ENCODE results near the gene FOXA2. TPM values are rescaled to one million over a fixed set of nuclear protein-coding genes. Genes with fewer than 3 reads are reported as not detected.

Gene FOXA2
- total RNA-seq, 4 donors from 2014 or later: 1.5 to 15.5 (median 4.7) TPM

DNA sequence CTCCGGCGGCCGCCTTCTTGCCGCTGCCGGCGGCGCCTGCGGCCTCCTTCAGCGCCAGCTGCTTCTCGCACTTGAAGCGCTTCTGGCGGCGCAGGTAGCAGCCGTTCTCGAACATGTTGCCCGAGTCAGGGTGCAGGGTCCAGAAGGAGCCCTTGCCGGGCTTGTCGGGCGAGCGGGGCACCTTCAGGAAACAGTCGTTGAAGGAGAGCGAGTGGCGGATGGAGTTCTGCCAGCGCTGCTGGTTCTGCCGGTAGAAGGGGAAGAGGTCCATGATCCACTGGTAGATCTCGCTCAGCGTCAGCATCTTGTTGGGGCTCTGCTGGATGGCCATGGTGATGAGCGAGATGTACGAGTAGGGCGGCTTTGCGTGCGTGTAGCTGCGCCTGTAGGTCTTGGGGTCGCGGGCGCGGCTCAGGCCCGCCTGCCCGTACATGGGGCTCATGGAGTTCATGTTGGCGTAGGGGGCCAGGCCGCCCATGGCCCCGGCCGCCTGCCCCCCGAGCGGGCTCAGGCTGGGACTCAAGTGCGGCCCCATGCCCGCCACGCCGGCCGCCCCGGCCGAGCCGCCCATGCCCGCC, 1.9 kb downstream of the FOXA2 start:
- Histone ChIP-seq H3K4me3 (replicated peaks in 1 of 3) (peak overlapping the region in 1 of 3 donors; percentile 41), H3K36me3 (no peaks in the 10 kb centered on the region), H3K27me3 (peaks cover 21% of the 10 kb centered on the region), H3K27ac (no peak overlapping the region), H3K4me1 (peaks cover 27 to 40% of the 10 kb centered on the region in 2 donors), H3K9me3 (no peaks in the 10 kb centered on the region)
- DNase-seq: no peak
- intact Hi-C loops (cut with DNase I): loop anchor here (10.0 kb wide), 2 partner anchors 102 to 128 kb away; no protein-coding TSS in a partner anchor
- TF ChIP-seq, protein P1, sequence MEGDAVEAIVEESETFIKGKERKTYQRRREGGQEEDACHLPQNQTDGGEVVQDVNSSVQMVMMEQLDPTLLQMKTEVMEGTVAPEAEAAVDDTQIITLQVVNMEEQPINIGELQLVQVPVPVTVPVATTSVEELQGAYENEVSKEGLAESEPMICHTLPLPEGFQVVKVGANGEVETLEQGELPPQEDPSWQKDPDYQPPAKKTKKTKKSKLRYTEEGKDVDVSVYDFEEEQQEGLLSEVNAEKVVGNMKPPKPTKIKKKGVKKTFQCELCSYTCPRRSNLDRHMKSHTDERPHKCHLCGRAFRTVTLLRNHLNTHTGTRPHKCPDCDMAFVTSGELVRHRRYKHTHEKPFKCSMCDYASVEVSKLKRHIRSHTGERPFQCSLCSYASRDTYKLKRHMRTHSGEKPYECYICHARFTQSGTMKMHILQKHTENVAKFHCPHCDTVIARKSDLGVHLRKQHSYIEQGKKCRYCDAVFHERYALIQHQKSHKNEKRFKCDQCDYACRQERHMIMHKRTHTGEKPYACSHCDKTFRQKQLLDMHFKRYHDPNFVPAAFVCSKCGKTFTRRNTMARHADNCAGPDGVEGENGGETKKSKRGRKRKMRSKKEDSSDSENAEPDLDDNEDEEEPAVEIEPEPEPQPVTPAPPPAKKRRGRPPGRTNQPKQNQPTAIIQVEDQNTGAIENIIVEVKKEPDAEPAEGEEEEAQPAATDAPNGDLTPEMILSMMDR (IDR thresholded peaks at IDR 0.05): no peak
- no peak for TF ChIP-seq POLR2A (IDR thresholded peaks at IDR 0.05)
- WGBS, 2 donors: 24 to 39% methylated on average over 13 to 31 of the region's 54 CpGs

DNA sequence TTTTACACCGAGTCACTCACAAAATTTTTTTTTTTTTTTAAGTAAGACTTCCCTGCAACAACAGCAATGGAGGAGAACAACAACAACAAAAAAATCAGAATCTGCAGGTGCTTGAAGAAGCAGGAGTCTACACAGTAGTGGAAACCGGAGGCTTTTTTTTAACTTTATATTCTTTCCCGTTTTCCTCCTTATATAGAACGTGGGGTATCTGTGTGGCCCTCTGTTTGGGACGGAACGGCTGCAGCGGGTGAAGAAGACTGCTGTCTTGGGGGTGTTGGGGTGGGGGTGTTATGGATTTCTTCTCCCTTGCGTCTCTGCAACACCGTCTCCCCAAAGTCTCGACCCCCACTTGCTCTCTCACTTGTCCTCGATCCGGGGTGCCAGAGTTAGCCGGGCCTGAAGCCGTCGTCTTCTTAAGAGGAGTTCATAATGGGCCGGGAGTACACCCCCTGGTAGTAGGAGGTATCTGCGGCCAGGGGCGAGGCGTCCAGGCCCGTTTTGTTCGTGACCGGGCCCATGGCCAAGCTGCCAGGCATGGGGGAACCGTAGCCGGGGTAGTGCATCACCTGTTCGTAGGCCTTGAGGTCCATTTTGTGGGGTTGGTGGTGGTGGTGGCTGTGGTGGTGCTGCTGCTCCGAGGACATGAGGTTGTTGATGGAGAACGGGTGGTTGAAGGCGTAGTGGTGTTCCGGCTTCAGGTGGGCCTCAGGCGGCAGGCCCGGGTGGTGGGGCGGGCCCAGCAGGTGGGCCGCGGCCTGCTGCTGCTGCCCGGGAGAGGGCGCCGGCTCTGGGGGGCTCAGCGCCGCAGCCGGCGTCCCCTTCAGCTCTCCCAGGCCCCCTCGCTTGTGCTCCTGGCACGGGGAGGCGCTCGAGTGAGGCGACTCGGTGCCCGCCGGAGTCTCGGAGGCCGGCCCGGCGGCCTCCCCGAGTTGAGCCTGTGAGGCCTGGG, 2.7 kb downstream of the FOXA2 start:
- H3K27ac ChIP-seq: no peak overlapping the region
- intact Hi-C loops (cut with DNase I): loop anchor here (10.0 kb wide), 2 partner anchors 103 to 127 kb away; no protein-coding TSS in a partner anchor
- 43 to 59% methylated on average over 26 to 29 of the region's 54 CpGs for WGBS, 2 donors

DNA sequence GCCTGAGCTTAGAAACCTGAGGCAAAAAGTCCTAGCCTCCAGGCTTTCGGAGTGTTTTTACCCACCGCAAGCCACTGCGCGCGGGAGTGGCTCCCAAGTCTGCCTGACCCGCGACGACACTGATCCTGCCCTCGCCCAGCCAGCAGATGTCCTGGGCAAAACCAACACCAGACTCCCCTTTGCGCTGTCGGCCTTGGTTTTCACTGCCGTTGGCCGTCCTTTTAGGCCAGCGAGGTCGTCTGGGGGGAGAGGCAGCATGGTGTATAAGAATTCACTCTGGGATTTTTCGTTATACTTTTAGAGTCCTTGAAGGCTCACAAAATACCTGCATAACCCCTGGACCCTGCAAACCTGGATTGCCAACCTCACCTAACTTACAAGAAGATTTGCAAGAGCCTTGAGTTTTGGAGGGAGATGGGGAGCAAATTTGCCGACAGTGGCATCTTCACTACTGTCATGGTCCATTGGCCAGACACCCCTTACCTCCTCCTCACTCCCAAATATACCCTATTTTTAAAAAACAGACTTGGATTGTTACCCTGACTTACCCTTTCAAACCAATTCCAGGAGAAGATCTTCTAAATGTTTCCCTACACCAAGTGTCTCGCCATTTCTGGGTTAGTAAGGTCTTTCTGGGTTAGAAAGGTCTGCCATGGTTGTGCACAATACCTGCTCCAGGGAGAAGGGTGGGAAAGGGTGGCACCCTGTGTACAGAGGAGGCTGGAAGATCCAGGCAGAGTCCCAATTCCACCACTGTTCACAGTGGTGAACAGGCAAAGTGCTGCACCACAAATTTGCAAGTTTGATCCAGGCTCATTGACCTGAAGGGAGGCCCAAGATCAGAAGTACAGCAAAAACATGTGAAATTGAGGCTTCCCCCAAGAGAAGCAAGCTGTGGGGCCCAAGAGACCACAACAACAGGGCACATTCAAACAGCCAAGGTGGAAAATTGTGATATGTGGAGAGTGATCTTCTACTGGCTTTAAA, 4.4 kb downstream of the FOXA2 start:
- Histone ChIP-seq H3K4me1 (peaks cover 16 to 30% of the 10 kb centered on the region in 2 donors), H3K27me3 (peaks cover 24% of the 10 kb centered on the region), H3K36me3 (no peaks in the 10 kb centered on the region), H3K9me3 (no peaks in the 10 kb centered on the region), H3K27ac (no peak overlapping the region), H3K4me3 (replicated peaks in 1 of 3) (no peak overlapping the region)
- intact Hi-C loops (cut with DNase I): loop anchor here (10.0 kb wide), 2 partner anchors 105 to 125 kb away; no protein-coding TSS in a partner anchor
- no peak for TF ChIP-seq POLR2A (IDR thresholded peaks at IDR 0.05)
- TF ChIP-seq, protein P1 (IDR thresholded peaks at IDR 0.05): no peak
- 46 to 48% methylated on average over 18 of the region's 18 CpGs for WGBS, 2 donors
- no peak for DNase-seq

More for the DNA sequence above, 2.7 kb downstream of the FOXA2 start:
- H3K36me3 ChIP-seq: no peaks in the 10 kb centered on the region
- peaks cover 24% of the 10 kb centered on the region for H3K27me3 ChIP-seq
- no peak for TF ChIP-seq POLR2A (IDR thresholded peaks at IDR 0.05)
- TF ChIP-seq, protein P1 (IDR thresholded peaks at IDR 0.05): no peak
- no peak for DNase-seq
- no peak overlapping the region for H3K4me3 ChIP-seq (replicated peaks in 1 of 3)
- peaks cover 27 to 42% of the 10 kb centered on the region in 2 donors for H3K4me1 ChIP-seq
- H3K9me3 ChIP-seq: no peaks in the 10 kb centered on the region

DNA sequence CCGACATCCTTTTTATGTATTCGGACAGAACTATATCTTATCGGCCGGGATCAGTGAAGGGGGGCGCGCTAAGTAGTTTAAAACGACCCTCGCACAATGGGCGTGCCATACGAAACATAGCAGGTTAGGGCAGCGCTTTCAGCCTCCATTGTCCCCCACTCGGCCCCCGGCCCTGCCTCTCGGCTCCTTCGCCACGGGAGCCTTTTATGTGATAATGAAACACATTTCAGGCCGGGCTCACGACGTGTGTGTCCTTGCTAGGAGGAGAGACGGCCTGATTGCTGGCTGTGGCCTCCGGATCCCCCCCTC, 5.3 kb downstream of the FOXA2 start:
- H3K4me3 ChIP-seq (replicated peaks in 1 of 3): no peak overlapping the region
- no peaks in the 10 kb centered on the region for H3K9me3 ChIP-seq
- peaks cover 24% of the 10 kb centered on the region for H3K27me3 ChIP-seq
- TF ChIP-seq, protein P1 (IDR thresholded peaks at IDR 0.05): no peak
- TF ChIP-seq POLR2A (IDR thresholded peaks at IDR 0.05): no peak
- no peak overlapping the region for H3K27ac ChIP-seq
- intact Hi-C loops (cut with DNase I): no loop called here
- DNase-seq: no peak
- peaks cover 16 to 30% of the 10 kb centered on the region in 2 donors for H3K4me1 ChIP-seq
- 12% methylated on average over 21 of the region's 21 CpGs for WGBS, 2 donors
- H3K36me3 ChIP-seq: no peaks in the 10 kb centered on the region

All from thyroid gland (tissue), 4 donors.